SJSA1 (cell line): ENCODE data around the gene SAPCD2. TPM values are rescaled to one million over a fixed set of nuclear protein-coding genes. Genes with fewer than 3 reads are reported as not detected.
"Not testable (repeated sequence)": the region's sequence is repeated elsewhere in the genome, so short reads cannot be mapped to it uniquely, and the experiment has no call there.

Source experiments
- DNase-seq, 2 experiments: peaks; one replicate each; pipeline ENCODE4 v3.0.0-alpha.2; 2015 to 2020; ENCODE audit warnings: low spot score in 2 of 2, low read depth in 1 of 2
- H3K27ac ChIP-seq: fragments of 250-450 bp; sonication (Bioruptor Pico); 2 replicates; pipeline ENCODE4 v1.5.1; 2020; ENCODE audit warnings: mild to moderate bottlenecking, moderate library complexity
- H3K27me3 ChIP-seq: fragments of 250-450 bp; sonication (Bioruptor Pico); replicated peaks from 2 replicates; pipeline ENCODE4 v1.5.1; 2020; ENCODE audit warnings: mild to moderate bottlenecking, moderate library complexity
- H3K36me3 ChIP-seq: fragments of 250-450 bp; sonication (Bioruptor Pico); 2 replicates; pipeline ENCODE4 v1.5.1; 2020; ENCODE audit warnings: mild to moderate bottlenecking
- H3K4me1 ChIP-seq: fragments of 250-450 bp; sonication (Bioruptor Pico); replicated peaks from 2 replicates; pipeline ENCODE4 v1.6.1; 2021; ENCODE audit warnings: mild to moderate bottlenecking
- H3K4me3 ChIP-seq: fragments of 250-450 bp; sonication (Bioruptor Pico); 2 replicates; pipeline ENCODE4 v1.5.1; 2020; ENCODE audit warnings: mild to moderate bottlenecking
- H3K9me3 ChIP-seq: fragments of 250-450 bp; sonication (Bioruptor Pico); replicated peaks from 2 replicates; pipeline ENCODE4 v1.5.1; 2020; ENCODE audit warnings: mild to moderate bottlenecking
- total RNA-seq: library from RNA; depleted of rRNA; stranded (reverse); fragments of >200 nt; shearing (Covaris generic); gene quantifications from 2 replicates; pipeline ENCODE4 v1.2.3, GENCODE V29; 2014

The SAPCD2 gene
- total RNA-seq, 1 experiment from 2014 or later = 21.5 TPM

- Histone ChIP-seq H3K36me3 (no peaks in the 10 kb centered on the region), H3K4me3 (no peak overlapping the region), H3K27me3 (peaks cover 16% of the 10 kb centered on the region; the same call in 1 of the 2 replicates), H3K27ac (no peak overlapping the region), H3K9me3 (no peaks in the 10 kb centered on the region), H3K4me1 (no peaks in the 10 kb centered on the region; the same call in 1 of the 2 replicates)
- DNase-seq = no peak
Measured at GRCh38 chr9:137035507-137035834, 34.9 kb downstream of the SAPCD2 start.

- Histone ChIP-seq H3K36me3 (no peaks in the 10 kb centered on the region), H3K4me1 (no peaks in the 10 kb centered on the region; the same call in 1 of the 2 replicates), H3K27ac (no peak overlapping the region), H3K27me3 (peaks cover 16% of the 10 kb centered on the region; the same call in 1 of the 2 replicates), H3K9me3 (no peaks in the 10 kb centered on the region), H3K4me3 (no peak overlapping the region)
- peak; percentile 49 to 72 for DNase-seq
Measured at GRCh38 chr9:137034709-137035506, 35.4 kb downstream of the SAPCD2 start.

DNA sequence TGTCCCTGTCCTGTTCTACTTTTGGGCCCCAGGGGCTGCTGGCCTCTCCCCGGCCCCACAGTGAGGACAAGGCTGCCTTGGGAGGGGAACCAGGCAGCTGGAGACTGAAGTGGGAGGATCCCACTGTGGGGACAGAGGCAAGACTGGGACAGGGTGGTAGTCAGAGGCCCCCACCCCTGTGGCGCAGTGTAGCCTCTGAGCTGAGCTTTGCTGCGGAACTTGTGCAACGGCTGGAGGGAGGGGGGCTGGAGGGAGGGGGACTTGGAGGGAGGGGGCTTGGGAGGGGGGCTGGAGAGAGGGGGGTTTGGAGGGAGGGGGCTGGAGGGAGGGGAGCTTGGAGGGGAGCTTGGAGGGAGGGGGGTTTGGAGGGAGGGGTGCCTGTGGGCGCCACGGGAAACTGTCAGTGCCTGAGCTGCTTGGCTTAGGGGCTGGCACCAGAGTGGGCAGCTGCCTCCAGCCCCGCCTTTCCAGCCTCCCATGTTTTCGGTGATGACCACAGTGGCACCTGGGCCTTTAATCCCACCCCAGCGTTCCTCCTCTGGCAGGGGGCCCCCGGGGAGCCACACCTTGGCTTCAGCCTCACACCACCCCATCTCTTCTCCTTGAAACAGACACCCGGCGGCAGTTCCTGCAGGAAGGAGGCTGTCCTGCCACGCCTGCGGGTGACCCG is 36.2 kb downstream of the SAPCD2 start:
- H3K27me3 ChIP-seq = peaks cover 16% of the 10 kb centered on the region; the same call in 1 of the 2 replicates
- no peaks in the 10 kb centered on the region for H3K36me3 ChIP-seq
- H3K9me3 ChIP-seq = no peaks in the 10 kb centered on the region
- no peak for DNase-seq
- no peaks in the 10 kb centered on the region; the same call in none of the 2 replicates for H3K4me1 ChIP-seq
- no peak overlapping the region for H3K27ac ChIP-seq
- H3K4me3 ChIP-seq = no peak overlapping the region

DNA sequence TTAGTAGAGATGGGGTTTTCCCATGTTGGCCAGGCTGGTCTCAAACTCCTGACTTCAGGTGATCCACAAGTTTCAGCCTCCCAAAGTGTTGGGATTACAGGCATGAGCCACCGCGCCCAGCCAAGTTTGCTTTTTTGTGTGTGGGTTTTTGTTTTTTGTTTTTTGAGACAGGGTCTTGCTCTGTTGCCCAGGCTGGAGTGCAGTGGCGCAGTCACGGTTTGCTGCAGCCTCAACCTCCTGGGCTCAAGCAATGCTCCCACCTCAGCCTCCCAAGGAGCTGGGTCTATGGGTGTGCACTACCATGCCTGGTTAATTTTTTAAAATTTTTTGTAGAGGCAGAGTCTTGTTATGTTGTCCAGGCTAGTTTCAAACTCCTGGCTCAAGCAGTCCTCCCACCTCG is 36.9 kb downstream of the SAPCD2 start:
- H3K36me3 ChIP-seq, DNase-seq: not testable (repeated sequence)

DNA sequence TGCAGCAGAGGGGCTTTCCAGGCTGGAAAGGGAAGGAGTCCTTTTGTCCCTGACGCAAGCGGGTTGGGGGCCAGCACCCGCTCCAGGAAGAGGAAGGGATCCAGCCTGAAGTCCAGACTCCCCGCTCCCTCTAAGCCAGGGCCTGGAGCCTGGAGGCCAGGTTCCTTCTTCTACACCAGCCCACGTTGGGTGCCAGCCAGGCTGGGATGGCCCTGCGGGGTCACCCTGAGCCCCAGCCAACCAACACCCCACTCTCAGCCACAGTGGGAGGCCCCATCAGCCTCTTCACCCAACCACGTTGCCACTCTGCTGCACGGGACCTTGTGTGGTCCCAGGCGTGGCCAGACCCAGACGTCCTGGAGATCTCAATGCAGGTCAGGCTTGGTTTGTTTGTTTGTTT is 37.5 kb downstream of the SAPCD2 start:
- no peak for DNase-seq
- no peak overlapping the region for H3K27ac ChIP-seq
- peaks cover 16% of the 10 kb centered on the region for H3K27me3 ChIP-seq
- no peak overlapping the region for H3K4me3 ChIP-seq
- peaks cover 9% of the 10 kb centered on the region for H3K4me1 ChIP-seq
- no peaks in the 10 kb centered on the region for H3K36me3 ChIP-seq
- H3K9me3 ChIP-seq = no peaks in the 10 kb centered on the region

More for the DNA sequence above, 36.9 kb downstream of the SAPCD2 start:
- not testable (repeated sequence) for H3K27ac ChIP-seq, H3K9me3 ChIP-seq, H3K4me3 ChIP-seq, H3K4me1 ChIP-seq
- peaks cover 18% of the 10 kb centered on the region for H3K27me3 ChIP-seq

DNA sequence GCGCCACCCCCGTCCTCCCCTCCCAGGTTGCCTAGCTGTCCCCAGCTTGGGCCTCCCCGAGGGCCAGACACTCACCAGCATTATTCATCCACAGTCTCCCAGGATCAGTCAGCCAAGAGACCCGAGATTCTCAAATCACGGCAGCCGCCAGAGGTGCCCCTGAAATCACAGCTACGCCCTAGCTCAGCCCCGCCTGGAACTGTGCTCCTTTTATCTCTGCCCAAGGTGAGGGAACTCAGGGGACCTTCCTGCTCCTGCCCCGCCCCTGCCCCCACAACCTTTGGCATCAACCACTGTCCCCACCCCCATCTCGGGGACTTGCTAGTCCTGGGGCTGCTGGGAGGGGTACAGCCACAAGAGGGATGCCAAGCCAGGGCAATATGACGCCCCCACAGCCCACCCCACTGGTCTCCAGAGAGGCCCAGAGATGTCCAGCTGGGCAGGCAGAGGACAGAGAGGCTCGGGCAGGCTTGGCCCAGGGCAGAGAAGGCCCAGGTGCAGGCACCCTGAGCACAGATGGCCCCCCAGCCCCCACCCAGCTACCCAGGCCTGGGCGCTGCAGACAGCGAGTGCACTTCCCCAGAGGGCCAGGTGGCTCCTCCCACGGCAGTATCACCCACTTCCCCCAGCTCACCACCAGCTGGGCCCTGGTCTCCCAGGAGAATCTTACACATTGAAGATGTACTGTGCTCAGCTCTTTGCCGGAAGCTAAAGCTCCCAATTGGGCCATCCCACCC is 38.3 kb downstream of the SAPCD2 start, which contains the start of gene FUT7:
FUT7 (minus strand) TSS at position 185 of the 737 bp plus-strand sequence; CDS start at position 88, 97 bp downstream.
- Histone ChIP-seq H3K27me3 (peaks cover 18% of the 10 kb centered on the region), H3K36me3 (no peaks in the 10 kb centered on the region), H3K4me1 (peaks cover 14% of the 10 kb centered on the region), H3K9me3 (no peaks in the 10 kb centered on the region), H3K27ac (no peak within 1 kb of the TSS), H3K4me3 (no peak within 1 kb of the TSS)
- no peak for DNase-seq

DNA sequence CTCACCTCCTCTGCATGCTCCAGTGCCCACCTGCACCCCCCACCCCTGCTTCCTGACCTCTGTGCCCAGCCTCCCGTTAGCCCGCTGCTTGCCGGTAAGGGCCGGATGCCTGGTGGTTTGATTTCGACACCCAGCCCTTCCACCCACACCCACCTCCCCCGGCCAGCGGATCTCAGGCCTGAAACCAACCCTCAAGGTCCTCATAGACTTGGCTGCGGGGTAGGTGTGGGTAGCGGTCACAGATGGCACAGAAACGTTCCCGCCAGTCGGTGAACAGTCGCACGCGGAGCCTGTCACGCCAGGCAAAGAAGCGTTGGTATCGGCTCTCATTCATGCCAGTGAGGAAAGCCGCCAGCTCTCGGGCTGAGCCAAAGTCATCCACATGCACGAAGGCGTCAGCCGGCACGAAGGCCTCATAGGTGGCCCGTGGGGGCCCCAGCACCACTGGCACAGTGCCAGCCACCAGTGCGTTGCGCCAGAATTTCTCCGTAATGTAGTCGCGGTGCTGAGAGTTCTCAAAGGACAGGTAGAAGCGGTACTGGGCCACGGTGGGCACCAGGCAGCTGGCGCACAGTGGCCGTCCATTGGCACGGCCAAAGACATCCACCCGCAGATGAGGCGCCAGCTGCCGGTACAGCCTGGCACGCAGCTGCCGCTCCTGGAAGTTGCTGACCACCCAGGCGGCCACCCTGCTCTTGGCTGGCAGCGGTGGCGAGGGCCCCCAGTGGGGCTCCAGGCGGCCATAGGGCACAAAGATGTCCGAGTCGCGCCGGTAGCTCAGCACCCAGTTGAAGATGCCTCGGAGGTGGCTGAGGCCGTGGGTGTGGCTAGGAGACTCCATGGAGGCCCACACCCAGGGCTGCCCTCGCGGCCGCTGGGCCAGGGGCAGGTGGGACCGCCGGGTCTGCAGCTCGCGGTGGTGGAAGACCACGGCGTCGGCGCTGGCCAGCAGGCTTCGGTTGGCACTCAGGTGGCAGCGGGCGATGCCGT is 39.5 kb downstream of the SAPCD2 start:
- Histone ChIP-seq H3K27ac (no peak overlapping the region), H3K27me3 (peaks cover 19% of the 10 kb centered on the region), H3K4me3 (no peak overlapping the region), H3K9me3 (no peaks in the 10 kb centered on the region), H3K4me1 (peaks cover 14% of the 10 kb centered on the region), H3K36me3 (no peaks in the 10 kb centered on the region)
- DNase-seq = no peak

GRCh38 chr9:137030006-137030405 is 40.4 kb downstream of the SAPCD2 start:
- Histone ChIP-seq H3K9me3 (no peaks in the 10 kb centered on the region), H3K27ac (no peak overlapping the region), H3K36me3 (no peaks in the 10 kb centered on the region), H3K4me1 (peaks cover 14% of the 10 kb centered on the region), H3K4me3 (no peak overlapping the region), H3K27me3 (peaks cover 14% of the 10 kb centered on the region)
- no peak for DNase-seq

- no peaks in the 10 kb centered on the region for H3K9me3 ChIP-seq
- H3K27ac ChIP-seq = no peak overlapping the region
- no peaks in the 10 kb centered on the region for H3K36me3 ChIP-seq
- H3K4me3 ChIP-seq = no peak overlapping the region
- DNase-seq = peak; percentile 66 to 77
- H3K4me1 ChIP-seq = peaks cover 14% of the 10 kb centered on the region
- peaks cover 9% of the 10 kb centered on the region for H3K27me3 ChIP-seq
Measured at GRCh38 chr9:137029058-137029936, 41.1 kb downstream of the SAPCD2 start.

DNA sequence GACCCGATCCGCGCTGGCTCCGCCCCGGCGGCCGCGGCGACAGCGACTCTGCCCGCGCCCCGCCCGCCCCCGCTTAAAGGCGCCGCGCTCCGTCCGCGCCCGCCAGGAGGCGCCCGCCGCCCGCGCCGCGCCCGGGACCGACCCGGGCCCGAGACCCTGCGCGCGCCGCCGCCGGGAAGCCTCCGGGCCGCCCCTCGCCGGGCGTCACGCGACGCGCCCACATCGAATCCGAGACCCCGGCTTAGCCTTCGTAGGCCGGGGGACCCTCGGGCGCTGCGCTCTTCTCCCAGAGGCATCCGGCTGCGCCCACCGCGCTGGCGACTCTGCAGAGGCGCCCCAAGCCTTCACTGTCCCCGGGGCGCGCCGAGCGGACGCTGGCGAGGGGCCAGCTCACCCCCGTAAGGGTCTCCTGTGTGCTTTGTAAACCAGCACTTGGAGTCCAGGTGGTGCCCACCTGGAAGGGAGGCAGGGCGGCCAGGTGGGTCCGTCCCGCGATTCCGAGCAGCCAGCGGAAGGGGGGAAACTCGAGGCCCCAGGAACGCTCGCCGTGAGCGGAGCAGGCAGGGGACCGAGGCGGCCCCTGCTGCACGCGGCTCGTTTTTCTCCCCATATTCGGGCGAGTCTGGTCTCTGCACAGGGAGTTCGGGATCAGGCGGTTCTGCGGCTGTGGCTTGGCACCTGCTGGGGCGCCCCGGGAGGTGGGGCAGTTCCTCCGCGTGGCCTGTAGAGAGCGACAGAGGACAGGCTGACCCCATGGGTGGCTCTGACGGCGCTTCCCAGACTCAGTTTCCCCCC is 41.9 kb downstream of the SAPCD2 start:
- H3K36me3 ChIP-seq = no peaks in the 10 kb centered on the region
- peaks cover 14% of the 10 kb centered on the region for H3K4me1 ChIP-seq
- no peaks in the 10 kb centered on the region for H3K9me3 ChIP-seq
- H3K27me3 ChIP-seq = peaks cover 9% of the 10 kb centered on the region
- H3K27ac ChIP-seq = no peak overlapping the region
- DNase-seq = no peak
- H3K4me3 ChIP-seq = 0 out of 2 replicates have a peak overlapping the region, but pooled peaks have one; percentile 11

DNA sequence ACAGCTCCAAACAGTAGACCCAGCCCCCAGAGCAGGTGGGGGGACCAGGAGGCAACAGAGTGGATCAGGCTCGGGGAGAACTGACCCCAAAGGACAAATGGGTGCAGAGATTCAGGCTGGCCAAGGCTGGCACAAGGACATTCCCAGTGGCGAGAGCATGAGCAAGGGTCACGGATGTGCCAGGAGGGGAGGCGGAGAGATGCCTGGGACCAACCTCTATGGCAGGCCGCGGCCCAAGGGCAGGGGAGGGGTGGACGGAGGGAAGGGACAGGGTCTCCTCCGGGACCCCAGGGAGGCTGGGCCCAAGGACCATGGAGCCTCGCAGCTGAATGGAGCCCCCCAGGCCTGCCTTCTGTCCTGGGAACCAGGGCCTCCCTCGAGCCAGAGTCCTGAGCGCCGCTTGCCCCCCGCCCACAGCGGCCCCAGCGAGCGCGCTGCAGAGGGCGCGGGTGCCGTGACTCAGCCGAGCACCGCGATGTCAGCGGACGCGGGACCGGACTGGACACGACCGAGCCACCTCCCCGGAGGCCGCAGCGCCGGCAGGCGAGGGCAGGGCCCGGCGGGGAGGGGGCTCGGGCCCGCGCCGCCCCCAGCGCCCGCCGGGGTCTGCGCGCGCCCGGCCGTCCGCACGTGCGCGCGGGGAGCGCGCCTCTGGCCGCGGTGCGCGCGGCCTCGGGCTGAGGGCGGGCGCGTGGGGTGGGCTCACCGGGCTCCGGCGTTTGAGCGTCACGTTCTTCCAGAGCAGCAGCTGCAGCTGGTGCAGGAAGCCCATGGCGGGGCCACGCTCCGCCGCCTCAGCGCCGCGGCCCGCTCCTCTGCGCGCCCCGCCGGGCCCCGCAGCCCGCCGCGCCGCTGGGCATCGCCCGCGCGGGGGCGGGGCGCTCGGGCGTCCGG is 42.7 kb downstream of the SAPCD2 start, which contains the start of gene ABCA2:
ABCA2 (minus strand) TSS at position 869 of the 894 bp plus-strand sequence; CDS start at position 772, 97 bp downstream.
- peak within 1 kb of the TSS; percentile 20 for H3K4me3 ChIP-seq
- H3K27ac ChIP-seq = no peak within 1 kb of the TSS
- H3K4me1 ChIP-seq = peaks cover 14% of the 10 kb centered on the region
- no peaks in the 10 kb centered on the region for H3K9me3 ChIP-seq
- no peaks in the 10 kb centered on the region for H3K36me3 ChIP-seq
- DNase-seq = no peak
- peaks cover 9% of the 10 kb centered on the region for H3K27me3 ChIP-seq
